Epithelial cell of prostate (primary cell): ENCODE data around the gene ETFDH.
"Not testable (repeated sequence)": the region's sequence is repeated elsewhere in the genome, so short reads cannot be mapped to it uniquely, and the experiment has no call there.

Source experiments
- DNase-seq: peaks from one replicate; pipeline ENCODE4 v3.0.0-alpha.2; 2011; ENCODE audit warnings: low read depth, low spot score
- H3K27ac ChIP-seq: fragments of 450-650 bp; 2 replicates; pipeline ENCODE4 v1.5.1; 2017; ENCODE audit warnings: mild to moderate bottlenecking

ETFDH gene

GRCh38 chr4:158671915-158672806, at the start of gene ETFDH:
TSS of gene ETFDH (plus strand) at chr4:158672296. CDS start at chr4:158672457, 161 bp downstream.
- peak; percentile 95 for DNase-seq

DNA sequence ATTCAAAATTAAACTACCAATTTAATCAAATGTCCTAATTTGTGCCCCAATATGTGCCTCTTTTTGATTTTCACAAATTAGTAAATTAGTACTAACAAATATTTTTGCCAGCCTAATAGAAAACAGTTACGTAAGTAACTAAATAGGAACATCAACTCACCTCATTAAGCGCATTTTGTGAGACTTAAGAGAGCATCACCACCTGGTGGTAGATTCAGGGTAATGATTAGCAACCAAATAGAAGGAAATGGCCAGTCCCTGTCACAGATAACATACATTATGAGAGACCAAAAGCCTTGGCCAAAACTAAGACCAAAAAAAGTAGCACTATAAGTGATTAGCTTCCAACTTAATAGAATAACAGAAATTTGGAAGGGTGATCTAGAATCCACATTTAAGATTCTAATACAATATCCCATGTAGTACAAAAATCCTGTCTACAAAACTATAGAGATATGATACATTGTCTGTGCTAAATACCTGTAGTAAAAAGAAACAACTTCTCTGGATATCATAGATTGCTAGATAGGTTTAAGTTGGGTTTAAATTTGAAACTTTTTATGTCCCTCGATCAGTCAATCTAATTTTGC, 47.1 kb upstream of the ETFDH start:
- DNase-seq = peak; percentile 18
- no peak overlapping the region for H3K27ac ChIP-seq

More at GRCh38 chr4:158671915-158672806, at the start of gene ETFDH:
- peak within 1 kb of the TSS; percentile 90 for H3K27ac ChIP-seq

DNA sequence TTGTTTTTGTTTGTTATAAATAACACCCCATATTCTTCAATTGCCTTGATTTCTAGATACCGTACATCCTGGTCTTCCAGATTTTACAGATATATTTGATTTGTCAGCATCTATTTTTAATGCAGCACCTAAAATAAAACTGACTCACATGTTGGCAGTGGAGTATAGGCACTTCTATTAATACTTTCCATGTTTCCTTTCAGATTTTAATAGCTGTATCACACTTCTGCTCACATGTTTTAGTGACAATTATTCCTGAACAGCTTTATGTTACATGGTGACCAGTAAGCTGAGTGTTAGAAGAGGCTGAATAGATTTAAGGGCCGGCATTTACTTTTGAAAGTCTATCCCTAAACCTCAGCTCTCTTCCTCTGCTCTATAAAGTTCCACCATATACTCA, 46.6 kb upstream of the ETFDH start:
- DNase-seq = no peak
- no peak overlapping the region for H3K27ac ChIP-seq

GRCh38 chr4:158630893-158631292, 41.2 kb upstream of the ETFDH start:
- DNase-seq = no peak
- no peak overlapping the region for H3K27ac ChIP-seq

GRCh38 chr4:158636619-158637018, 35.5 kb upstream of the ETFDH start:
- no peak for DNase-seq
- no peak overlapping the region for H3K27ac ChIP-seq

DNA sequence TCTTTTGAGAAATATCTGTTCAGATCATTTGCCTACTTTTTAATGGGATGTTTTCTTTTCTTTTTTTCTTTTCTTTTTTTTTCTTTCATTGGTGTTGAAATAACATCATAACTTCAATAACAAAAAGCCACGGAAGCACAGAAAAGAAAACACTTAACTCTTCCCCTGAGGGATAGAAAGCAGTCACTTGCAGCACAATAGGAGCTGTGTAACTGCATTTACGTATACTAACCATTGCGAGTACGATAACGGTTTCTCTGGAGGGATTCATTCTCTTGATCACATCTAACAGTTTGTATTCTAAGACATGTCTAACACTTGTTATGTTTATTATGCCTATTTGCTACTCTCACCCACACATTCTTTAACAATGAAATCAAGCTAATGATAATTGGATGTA, 27.7 kb upstream of the ETFDH start:
- no peak for DNase-seq

DNA sequence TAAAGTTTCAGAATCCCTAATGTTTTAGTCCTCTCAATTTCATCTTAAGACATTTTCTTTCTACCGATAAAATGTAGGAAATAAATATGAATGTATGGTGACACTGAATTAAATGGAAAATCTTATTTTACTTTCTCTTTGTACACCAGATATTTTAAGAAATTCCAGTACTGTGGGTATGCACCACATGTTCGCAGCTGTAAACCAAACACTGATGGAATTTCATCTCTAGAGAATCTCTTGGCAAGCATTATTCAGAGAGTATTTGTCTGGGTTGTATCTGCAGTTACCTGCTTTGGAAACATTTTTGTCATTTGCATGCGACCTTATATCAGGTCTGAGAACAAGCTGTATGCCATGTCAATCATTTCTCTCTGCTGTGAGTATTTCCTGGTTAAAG, 27.3 kb upstream of the ETFDH start:
- no peak for DNase-seq
- no peak overlapping the region for H3K27ac ChIP-seq

More for the DNA sequence above, 27.7 kb upstream of the ETFDH start:
- no peak overlapping the region for H3K27ac ChIP-seq

DNA sequence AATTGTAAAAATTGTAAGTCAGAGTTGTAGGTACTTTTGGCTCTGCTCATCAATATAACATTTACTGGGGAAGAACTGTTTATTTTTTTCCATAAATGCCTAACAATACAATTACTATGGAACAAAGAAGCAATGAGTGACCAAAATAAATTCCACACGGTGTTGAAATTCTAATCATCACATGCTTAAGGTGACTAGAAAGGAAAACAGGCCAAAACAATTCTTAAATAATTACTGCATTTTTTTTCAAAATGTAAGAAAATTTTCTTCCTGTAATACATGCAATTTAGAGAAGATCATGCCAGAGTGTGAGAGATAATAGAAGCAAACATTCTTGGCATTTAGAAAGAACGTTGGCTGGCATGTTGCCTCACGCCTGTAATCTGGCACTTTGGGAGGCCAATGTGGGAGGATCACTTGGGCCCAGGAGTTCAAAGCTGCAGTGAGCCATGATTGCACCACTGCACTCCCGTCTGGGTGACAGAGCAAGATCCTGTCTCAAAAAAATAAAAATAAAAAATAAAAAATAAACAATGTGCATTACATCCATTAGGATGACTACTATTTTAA, 22.9 kb upstream of the ETFDH start:
- DNase-seq = no peak
- H3K27ac ChIP-seq = no peak overlapping the region

DNA sequence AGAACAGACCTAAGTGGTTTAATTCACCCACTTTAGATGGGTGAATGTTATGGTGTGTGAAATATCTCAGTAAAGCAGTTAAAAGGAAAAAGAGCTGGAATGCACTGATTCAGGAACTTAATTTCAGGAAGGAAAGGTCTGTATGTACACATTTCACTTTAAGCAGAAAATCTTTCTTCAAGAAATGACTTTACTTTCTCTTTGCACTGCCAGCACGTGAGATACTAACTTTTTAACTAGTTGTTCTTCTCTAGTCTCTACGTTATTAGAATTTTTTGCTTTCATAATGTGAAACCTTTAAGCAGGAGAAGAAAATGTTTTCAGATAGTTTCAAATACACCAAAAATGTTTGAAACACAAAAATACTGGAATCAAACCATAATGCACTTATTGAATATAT, 19.2 kb upstream of the ETFDH start:
- no peak for DNase-seq
- no peak overlapping the region for H3K27ac ChIP-seq

GRCh38 chr4:158656439-158656838, 15.7 kb upstream of the ETFDH start:
- no peak for DNase-seq
- no peak overlapping the region for H3K27ac ChIP-seq

DNA sequence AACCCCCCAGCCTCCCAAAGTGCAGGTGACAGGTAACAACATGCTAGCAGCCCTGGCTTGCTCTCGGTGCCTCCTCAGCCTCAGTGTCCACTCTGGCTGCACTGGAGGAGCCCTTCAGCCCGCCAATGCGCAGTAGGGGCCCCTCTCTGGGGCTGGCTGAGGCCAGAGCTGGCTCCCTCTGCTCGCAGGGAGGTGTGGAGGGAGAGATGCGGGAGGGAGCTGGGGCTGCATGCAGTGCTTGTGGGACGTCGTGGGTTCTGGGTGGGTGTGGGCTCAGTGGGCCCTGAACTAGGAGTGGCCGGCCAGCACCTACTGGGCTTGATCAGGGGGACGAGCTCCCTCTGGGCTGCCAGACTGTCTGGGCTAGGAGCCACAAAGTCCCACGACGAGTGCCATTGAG, 14.8 kb upstream of the ETFDH start:
- no peak overlapping the region for H3K27ac ChIP-seq
- no peak for DNase-seq

DNA sequence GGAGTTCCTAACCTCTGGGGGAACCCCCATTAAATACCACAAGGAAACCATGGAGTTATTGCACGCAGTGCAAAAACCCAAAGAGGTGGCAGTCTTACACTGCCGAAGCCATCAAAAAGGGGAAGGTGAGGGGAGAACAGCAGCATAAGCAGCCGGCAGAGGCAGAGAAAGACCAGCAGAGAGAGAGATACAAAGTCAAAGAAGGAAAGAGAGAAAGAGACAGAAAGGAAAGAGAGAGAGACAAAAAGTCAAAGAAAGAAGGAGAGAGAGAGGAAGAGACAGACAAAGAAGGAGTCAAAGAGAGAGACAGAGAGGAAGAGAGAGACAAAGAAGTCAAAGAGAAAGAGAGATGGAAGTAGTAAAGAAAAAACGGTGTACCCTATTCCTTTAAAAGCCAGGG, 8.8 kb upstream of the ETFDH start:
- not testable (repeated sequence) for H3K27ac ChIP-seq, DNase-seq

DNA sequence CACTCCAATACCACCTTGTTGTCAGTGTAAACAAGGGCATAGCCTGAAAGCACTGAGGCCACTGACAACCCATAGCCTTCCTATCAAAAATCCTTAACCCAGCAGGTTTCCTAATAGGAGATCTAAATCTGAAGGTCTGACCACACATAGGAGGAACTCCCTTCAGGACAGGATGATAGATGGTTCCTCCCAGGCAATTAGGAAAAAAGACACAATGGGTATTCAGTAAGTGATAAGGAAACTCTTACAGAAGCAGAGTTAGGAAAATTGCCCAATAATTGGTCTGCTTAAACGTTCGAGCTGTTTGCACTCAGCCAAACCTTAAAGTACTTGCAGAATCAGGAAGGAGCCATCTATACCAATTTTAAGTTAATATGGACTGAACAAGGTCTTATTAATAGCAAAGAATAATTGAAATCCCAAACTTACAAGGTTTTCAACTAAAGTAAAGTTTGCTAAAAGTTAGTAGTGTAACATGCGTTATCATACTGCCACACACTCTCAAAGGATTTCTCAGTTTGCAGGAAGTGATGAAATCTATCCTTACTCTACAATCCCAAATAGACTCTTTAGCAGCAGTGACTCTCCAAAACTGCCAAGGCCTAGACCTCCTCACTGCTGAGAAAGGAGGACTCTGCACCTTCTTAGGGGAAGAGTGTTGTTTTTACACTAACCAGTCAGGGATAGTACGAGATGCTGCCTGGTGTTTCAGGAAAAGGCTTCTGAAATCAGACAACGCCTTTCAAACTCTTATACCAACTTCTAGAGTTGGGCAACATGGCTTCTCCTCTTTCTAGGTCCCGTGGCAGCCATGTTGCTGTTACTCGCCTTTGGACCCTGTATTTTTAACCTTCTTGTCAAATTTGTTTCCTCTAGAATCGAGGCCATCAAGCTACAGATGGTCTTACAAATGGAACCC, 8.1 kb upstream of the ETFDH start:
- DNase-seq = not testable (repeated sequence)

GRCh38 chr4:158664806-158665205, 7.3 kb upstream of the ETFDH start:
- DNase-seq = no peak
- no peak overlapping the region for H3K27ac ChIP-seq

More for the DNA sequence above, 8.1 kb upstream of the ETFDH start:
- H3K27ac ChIP-seq = not testable (repeated sequence)

- no peak for DNase-seq
- no peak overlapping the region for H3K27ac ChIP-seq
These were observed 5.2 kb upstream of the ETFDH start for GRCh38 chr4:158666892-158667291.

DNA sequence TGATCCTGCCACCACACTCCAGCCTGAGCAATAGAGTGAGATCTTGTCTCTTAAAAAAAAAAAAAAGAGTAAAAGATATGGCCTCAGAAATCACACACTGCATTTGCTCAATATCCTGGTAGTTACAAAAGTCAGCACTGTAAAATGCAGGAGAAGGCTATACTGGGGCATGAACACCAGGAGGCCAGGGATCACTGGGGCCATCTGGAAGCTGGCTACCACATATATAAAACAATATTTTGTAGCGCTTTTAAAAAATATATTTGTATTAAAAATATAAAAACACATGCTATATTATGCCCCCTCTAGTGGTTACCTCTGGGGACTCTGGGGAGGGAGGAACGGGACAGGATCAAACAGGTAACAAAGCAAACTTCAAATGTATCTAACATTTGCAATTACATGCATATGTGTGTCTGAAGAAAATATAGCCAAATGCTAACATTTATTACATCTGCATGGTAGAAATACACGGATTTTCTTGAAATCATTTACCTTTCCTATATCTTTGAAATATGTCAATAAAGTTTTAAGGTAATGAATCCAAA, 4.4 kb upstream of the ETFDH start:
- no peak overlapping the region for H3K27ac ChIP-seq
- DNase-seq = no peak

DNA sequence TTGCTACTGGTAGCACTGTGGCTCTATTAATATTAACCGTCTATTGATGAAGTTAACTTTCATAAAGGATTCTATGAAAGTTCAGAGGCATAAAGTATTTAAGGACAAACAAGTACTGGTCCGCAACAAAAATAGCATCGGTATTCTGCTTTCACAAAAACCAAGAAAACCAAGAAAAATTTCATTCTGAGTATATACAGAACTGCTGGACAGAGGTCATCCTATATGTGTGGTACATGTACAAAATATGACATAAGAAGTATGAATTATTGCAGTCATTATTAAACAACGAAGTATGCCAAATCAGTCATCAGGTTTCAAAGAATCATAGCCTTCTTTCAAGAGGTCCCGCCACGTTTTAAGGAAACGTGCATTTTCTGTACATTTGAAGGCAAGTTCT, 2.8 kb upstream of the ETFDH start:
- no peak overlapping the region for H3K27ac ChIP-seq
- DNase-seq = no peak

- no peak for DNase-seq
- H3K27ac ChIP-seq = peak overlapping the region; percentile 90
These were observed 976 bp upstream of the ETFDH start for GRCh38 chr4:158670975-158671664.

DNA sequence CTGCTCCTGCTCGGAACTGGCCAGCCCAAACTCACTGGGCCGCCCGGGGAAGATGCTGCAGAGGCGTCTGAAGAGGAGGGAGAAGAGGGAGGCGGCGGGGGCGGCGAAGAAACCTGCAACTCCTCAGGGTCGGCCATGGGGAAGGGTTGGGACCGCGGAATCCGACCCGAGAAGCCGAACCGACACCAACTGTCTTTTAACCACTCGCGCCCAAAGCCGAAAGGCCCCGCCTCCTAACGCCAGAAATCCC, 506 bp upstream of the ETFDH start, which contains the start of gene C4orf46:
TSS of gene C4orf46 (minus strand) at position 223 of the 250 bp plus-strand sequence. CDS start at position 137, 86 bp downstream.
- H3K27ac ChIP-seq = peak within 1 kb of the TSS; percentile 90
- DNase-seq = no peak

DNA sequence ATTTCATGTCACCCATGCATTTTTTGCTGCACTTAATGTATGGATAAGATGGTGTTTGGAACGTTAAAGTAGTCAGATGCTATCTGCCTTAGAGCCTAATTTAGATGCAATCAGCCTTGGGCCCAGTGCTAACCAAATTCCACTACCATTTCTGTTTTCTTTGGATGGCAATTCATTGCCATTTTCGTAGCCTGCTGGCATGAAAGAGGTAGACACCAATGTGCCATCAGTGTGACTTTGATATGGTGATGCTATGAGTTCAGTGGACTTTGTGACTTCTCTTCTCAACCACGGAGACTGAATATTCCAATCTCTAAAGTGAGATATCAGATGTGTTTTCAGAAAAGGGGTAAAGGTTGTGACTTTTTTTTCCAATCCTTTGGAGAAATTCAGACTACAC, 1.5 kb downstream of the ETFDH start:
- DNase-seq = no peak
- no peak overlapping the region for H3K27ac ChIP-seq
